CD4-positive, alpha-beta T cell (primary cell): ENCODE results near the gene LNX1. TPM values are rescaled to one million over a fixed set of nuclear protein-coding genes. Genes with fewer than 3 reads are reported as not detected.

Experiments
- ATAC-seq: fragments of 200-7000 bp; cut with Tn5 transposase; one replicate; pipeline ENCODE4 v1.10.0; 2022; ENCODE audit warnings: mild to moderate bottlenecking; ENCODE audit not compliant: poor library complexity
- CTCF ChIA-PET: fragments of 350-600 bp; sonication (Branson Sonifier 250); formaldehyde crosslinking; loops from one replicate; lab custom pipeline; 2021; ENCODE audit warnings: antibody characterized with exemption, inconsistent platforms; lab: Charles Lee
- POLR2A ChIA-PET: fragments of 350-600 bp; sonication (Branson Sonifier 250); formaldehyde crosslinking; loops from one replicate; lab custom pipeline; 2021; ENCODE audit warnings: antibody characterized with exemption, inconsistent platforms; lab: Charles Lee
- DNase-seq, 14 experiments: peaks; one replicate each; pipeline ENCODE4 v3.0.0-alpha.2; 2013 to 2020; ENCODE audit warnings: mixed read lengths in 2 of 14
- H3K27ac ChIP-seq, 2 donors: one replicate each; pipeline versions ENCODE4 v1.5.1 to v1.7.0; 2013; ENCODE audit warnings: low read length in 2 of 2, low read depth in 1 of 2, mild to moderate bottlenecking in 1 of 2
- H3K27me3 ChIP-seq, 2 experiments: 1 replicate in 1 of 2; 2 replicates in 1 of 2; pipeline versions ENCODE4 v1.6.1 to v1.7.0; 2013; ENCODE audit warnings: low read length in 2 of 2, control low read depth in 1 of 2, mild to moderate bottlenecking in 1 of 2, moderate library complexity in 1 of 2; ENCODE audit not compliant: insufficient read depth in 2 of 2, control insufficient read depth in 1 of 2
- H3K36me3 ChIP-seq: one replicate; pipeline ENCODE4 v1.6.1; 2013; ENCODE audit warnings: low read length, control low read depth; ENCODE audit not compliant: insufficient read depth
- H3K4me1 ChIP-seq: one replicate; pipeline ENCODE4 v1.6.1; 2013; ENCODE audit warnings: low read length, control low read depth; ENCODE audit not compliant: insufficient read depth
- H3K4me3 ChIP-seq: one replicate; pipeline ENCODE4 v1.5.1; 2013; ENCODE audit warnings: mild to moderate bottlenecking, low read length, moderate library complexity
- H3K9me3 ChIP-seq, 2 experiments: 1 replicate in 1 of 2; 2 replicates in 1 of 2; pipeline versions ENCODE4 v1.6.1 to v1.7.0; 2013; ENCODE audit warnings: low read length in 2 of 2, mild to moderate bottlenecking in 2 of 2, control low read depth in 1 of 2, moderate library complexity in 1 of 2; ENCODE audit not compliant: control insufficient read depth in 1 of 2, insufficient read depth in 1 of 2
- H3K27ac Mint-ChIP-seq: one replicate; pipeline ENCODE4 v1.8.0; 2020; ENCODE audit warnings: mixed read lengths
- H3K27me3 Mint-ChIP-seq: one replicate; pipeline ENCODE4 v1.8.0; 2021; ENCODE audit warnings: mixed read lengths
- H3K36me3 Mint-ChIP-seq: one replicate; pipeline ENCODE4 v1.8.0; 2021; ENCODE audit warnings: low read depth, mixed read lengths
- H3K4me1 Mint-ChIP-seq: one replicate; pipeline ENCODE4 v1.8.0; 2021; ENCODE audit warnings: low read depth, mixed read lengths
- H3K4me3 Mint-ChIP-seq: one replicate; pipeline ENCODE4 v1.8.0; 2020; ENCODE audit warnings: mild to moderate bottlenecking, mixed read lengths
- H3K9me3 Mint-ChIP-seq: one replicate; pipeline ENCODE4 v1.8.0; 2020; ENCODE audit warnings: mixed read lengths
- CTCF ChIP-seq: fragments of 200-600 bp; IDR thresholded peaks from one replicate; pipeline ENCODE4 v1.8.0; 2022; ENCODE audit warnings: antibody characterized with exemption, mild to moderate bottlenecking
- intact Hi-C, 2 experiments: fragments of 100-400 bp; cut with DNase I in 1 of 2; cut with micrococcal nuclease in 1 of 2; formaldehyde crosslinking; loops; one replicate each; pipeline versions ENCODE4 v1.15.1 to v1.9.0; 2023 to 2025; cut with DNase I, micrococcal nuclease
- total RNA-seq, 174 experiments: library from RNA in 2 of 174; stranded (reverse) in 2 of 174; gene quantifications; one replicate each; pipeline ENCODE4 v1.2.3 and lab custom pipeline; 2021 to 2026

Gene LNX1
- total RNA-seq, 2 experiments from 2014 or later: not detected

DNA sequence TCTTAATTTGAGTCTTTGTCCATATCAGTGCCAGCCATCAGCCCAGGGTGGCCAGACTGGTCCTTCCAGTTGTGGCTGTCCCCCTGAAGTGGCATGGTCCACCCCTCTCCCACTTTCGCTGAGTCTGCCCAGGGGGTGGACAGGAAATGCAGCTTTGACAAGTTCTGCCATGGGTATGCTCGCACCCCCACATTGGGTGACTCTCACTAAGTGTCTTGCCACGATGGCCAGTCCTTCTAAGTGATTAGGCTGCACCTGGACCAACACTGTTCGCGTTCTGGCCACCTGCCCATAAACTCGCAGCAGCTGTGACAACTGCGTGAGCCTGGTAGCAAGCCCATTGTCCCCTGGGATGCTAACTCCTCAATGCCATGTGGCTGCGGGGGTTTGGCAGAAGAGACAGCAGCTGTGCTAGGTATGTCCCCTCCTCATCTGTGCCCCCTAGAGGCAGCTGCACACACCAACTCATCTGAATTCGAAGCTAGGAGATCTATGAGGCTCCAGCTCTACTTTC is 10.0 kb upstream of the LNX1 start:
- Histone ChIP-seq H3K4me1 (no peaks in the 10 kb centered on the region), H3K27me3 (peaks cover 0 to 6% of the 10 kb centered on the region in 2 experiments), H3K36me3 (no peaks in the 10 kb centered on the region), H3K27ac (no peak overlapping the region), H3K4me3 (no peak overlapping the region), H3K9me3 (peaks cover 0 to 4% of the 10 kb centered on the region in 2 experiments)
- ChIA-PET POLR2A (no interaction called here), CTCF (no interaction called here)
- no peaks in the 10 kb centered on the region for H3K9me3 Mint-ChIP-seq
- H3K27me3 Mint-ChIP-seq: peaks cover 42% of the 10 kb centered on the region
- H3K36me3 Mint-ChIP-seq: no peaks in the 10 kb centered on the region
- H3K4me1 Mint-ChIP-seq: no peaks in the 10 kb centered on the region
- no peak for DNase-seq
- ATAC-seq: no peak
- no peak for TF ChIP-seq CTCF
- intact Hi-C loops: no loop called here
- H3K4me3 Mint-ChIP-seq: no peak overlapping the region
- H3K27ac Mint-ChIP-seq: no peak overlapping the region

- intact Hi-C loops: no loop called here
- Mint-ChIP-seq H3K4me1 (no peaks in the 10 kb centered on the region), H3K27me3 (peaks cover 41% of the 10 kb centered on the region)
Observed at GRCh38 chr4:53599632-53600031, 8.3 kb upstream of the LNX1 start.

GRCh38 chr4:53598901-53599300 is 7.6 kb upstream of the LNX1 start:
- no peaks in the 10 kb centered on the region for H3K36me3 Mint-ChIP-seq
- CTCF ChIA-PET: no interaction called here
- Histone ChIP-seq H3K4me1 (no peaks in the 10 kb centered on the region), H3K36me3 (no peaks in the 10 kb centered on the region), H3K27ac (no peak overlapping the region), H3K4me3 (no peak overlapping the region), H3K9me3 (peaks cover 0 to 4% of the 10 kb centered on the region in 2 experiments), H3K27me3 (peaks cover 0 to 6% of the 10 kb centered on the region in 2 experiments)
- H3K9me3 Mint-ChIP-seq: no peaks in the 10 kb centered on the region
- H3K4me1 Mint-ChIP-seq: no peaks in the 10 kb centered on the region
- TF ChIP-seq CTCF: no peak
- DNase-seq (no peak), ATAC-seq (no peak)
- peaks cover 37% of the 10 kb centered on the region for H3K27me3 Mint-ChIP-seq
- POLR2A ChIA-PET: no interaction called here
- no peak overlapping the region for H3K27ac Mint-ChIP-seq
- intact Hi-C loops: no loop called here
- no peak overlapping the region for H3K4me3 Mint-ChIP-seq

More at GRCh38 chr4:53599632-53600031, 8.3 kb upstream of the LNX1 start:
- ATAC-seq (no peak), DNase-seq (no peak)
- Mint-ChIP-seq H3K9me3 (no peaks in the 10 kb centered on the region), H3K36me3 (no peaks in the 10 kb centered on the region), H3K4me3 (no peak overlapping the region), H3K27ac (no peak overlapping the region)
- Histone ChIP-seq H3K9me3 (peaks cover 0 to 4% of the 10 kb centered on the region in 2 experiments), H3K4me1 (no peaks in the 10 kb centered on the region), H3K27ac (no peak overlapping the region), H3K4me3 (no peak overlapping the region), H3K36me3 (no peaks in the 10 kb centered on the region), H3K27me3 (peaks cover 0 to 6% of the 10 kb centered on the region in 2 experiments)
- no peak for TF ChIP-seq CTCF
- ChIA-PET POLR2A (no interaction called here), CTCF (no interaction called here)
